Measurements from ENCODE around the gene MRPL46. TPM values are rescaled to one million over a fixed set of nuclear protein-coding genes. Genes with fewer than 3 reads are reported as not detected.

MRPL46 gene
- total and polyA plus RNA-seq, 2 donors: 17.7 to 33.1 TPM

- no peak for DNase-seq (ENCODE audit: extremely low spot score)
- WGBS: 51% methylated on average over 3 of the region's 3 CpGs
- no peaks in the 10 kb centered on the region for H3K4me1 ChIP-seq (ENCODE audit: insufficient read depth)
Measured at GRCh38 chr15:88419830-88420229, 47.4 kb downstream of the MRPL46 start.

More at GRCh38 chr15:88419830-88420229, 47.4 kb downstream of the MRPL46 start:
- no peak overlapping the region for H3K27ac ChIP-seq (ENCODE audit: low read depth)
- H3K4me3 ChIP-seq (ENCODE audit: low read depth, low read length): no peak overlapping the region
- no peaks in the 10 kb centered on the region for H3K36me3 ChIP-seq (ENCODE audit: insufficient read depth)

Other genes starting within 250 kb of the MRPL46 start
- 26.4 TPM for gene NTRK3, start 210.6 kb downstream of the MRPL46 start, total RNA-seq
- 10.6 TPM for gene NTRK3, start 210.6 kb downstream of the MRPL46 start, polyA plus RNA-seq
- 19.8 TPM for gene MRPS11, start 320 bp upstream of the MRPL46 start, total RNA-seq
- gene MRPS11, start 320 bp upstream of the MRPL46 start, polyA plus RNA-seq: 38.7 TPM
- 16.7 TPM for gene DET1, start 79.3 kb upstream of the MRPL46 start, total RNA-seq
- 7.9 TPM for gene DET1, start 79.3 kb upstream of the MRPL46 start, polyA plus RNA-seq
- gene AEN, start 154.0 kb upstream of the MRPL46 start, total RNA-seq: 5.4 TPM
- gene AEN, start 154.0 kb upstream of the MRPL46 start, polyA plus RNA-seq: 9.3 TPM
- 1.7 TPM for gene ISG20, start 171.6 kb upstream of the MRPL46 start, total RNA-seq
- gene ISG20, start 171.6 kb upstream of the MRPL46 start, polyA plus RNA-seq: 9.1 TPM